Mucosa of stomach (tissue), 1 donor: ENCODE data around the gene SORCS2.

ENCODE experiments used
- H3K27me3 ChIP-seq: one replicate; pipeline ENCODE4 v1.7.0; 2013; ENCODE audit warnings: mild to moderate bottlenecking, low read length; ENCODE audit not compliant: control insufficient read depth, insufficient read depth
- H3K36me3 ChIP-seq: one replicate; pipeline ENCODE4 v1.7.0; 2013; ENCODE audit warnings: low read length; ENCODE audit not compliant: control insufficient read depth, insufficient read depth
- H3K4me1 ChIP-seq: one replicate; pipeline ENCODE4 v1.7.0; 2013; ENCODE audit warnings: mild to moderate bottlenecking, low read length; ENCODE audit not compliant: control insufficient read depth, insufficient read depth
- H3K4me3 ChIP-seq: one replicate; pipeline ENCODE4 v1.7.0; 2013; ENCODE audit warnings: low read length
- H3K9ac ChIP-seq: one replicate; pipeline ENCODE4 v1.7.0; 2013; ENCODE audit warnings: mild to moderate bottlenecking, low read length, moderate library complexity
- H3K9me3 ChIP-seq: one replicate; pipeline ENCODE4 v1.7.0; 2013; ENCODE audit warnings: mild to moderate bottlenecking, low read length, moderate library complexity; ENCODE audit not compliant: control insufficient read depth
- donor health status: Pancreatic carcinoma.

SORCS2 gene

GRCh38 chr4:7470111-7470510, 277.8 kb downstream of the SORCS2 start:
- Histone ChIP-seq H3K4me3 (no peak overlapping the region), H3K4me1 (no peaks in the 10 kb centered on the region), H3K9ac (no peak overlapping the region), H3K27me3 (peaks cover 4% of the 10 kb centered on the region), H3K9me3 (no peaks in the 10 kb centered on the region), H3K36me3 (no peaks in the 10 kb centered on the region)

- H3K27me3 ChIP-seq = peaks cover 4% of the 10 kb centered on the region
- no peak overlapping the region for H3K4me3 ChIP-seq
- H3K4me1 ChIP-seq = no peaks in the 10 kb centered on the region
Measured at GRCh38 chr4:7470522-7471128, 278.3 kb downstream of the SORCS2 start.

GRCh38 chr4:7472442-7473013, 280.2 kb downstream of the SORCS2 start:
- peaks cover 4% of the 10 kb centered on the region for H3K27me3 ChIP-seq
- H3K4me1 ChIP-seq = no peaks in the 10 kb centered on the region
- H3K36me3 ChIP-seq = no peaks in the 10 kb centered on the region
- no peak overlapping the region for H3K9ac ChIP-seq
- H3K9me3 ChIP-seq = no peaks in the 10 kb centered on the region
- H3K4me3 ChIP-seq = no peak overlapping the region

More at GRCh38 chr4:7470522-7471128, 278.3 kb downstream of the SORCS2 start:
- H3K36me3 ChIP-seq = no peaks in the 10 kb centered on the region
- H3K9ac ChIP-seq = no peak overlapping the region
- no peaks in the 10 kb centered on the region for H3K9me3 ChIP-seq

GRCh38 chr4:7473081-7473480, 280.7 kb downstream of the SORCS2 start:
- Histone ChIP-seq H3K4me3 (no peak overlapping the region), H3K9ac (no peak overlapping the region), H3K9me3 (no peaks in the 10 kb centered on the region), H3K4me1 (no peaks in the 10 kb centered on the region), H3K36me3 (no peaks in the 10 kb centered on the region), H3K27me3 (peaks cover 4% of the 10 kb centered on the region)

GRCh38 chr4:7474320-7474719, 282.0 kb downstream of the SORCS2 start:
- Histone ChIP-seq H3K9ac (no peak overlapping the region), H3K9me3 (no peaks in the 10 kb centered on the region), H3K27me3 (peaks cover 4% of the 10 kb centered on the region), H3K4me3 (no peak overlapping the region), H3K4me1 (no peaks in the 10 kb centered on the region), H3K36me3 (no peaks in the 10 kb centered on the region)

GRCh38 chr4:7475207-7475606, 282.9 kb downstream of the SORCS2 start:
- H3K4me3 ChIP-seq = no peak overlapping the region
- H3K9me3 ChIP-seq = no peaks in the 10 kb centered on the region
- no peak overlapping the region for H3K9ac ChIP-seq
- H3K4me1 ChIP-seq = no peaks in the 10 kb centered on the region
- peaks cover 4% of the 10 kb centered on the region for H3K27me3 ChIP-seq
- no peaks in the 10 kb centered on the region for H3K36me3 ChIP-seq

GRCh38 chr4:7476820-7477219, 284.5 kb downstream of the SORCS2 start:
- Histone ChIP-seq H3K4me1 (no peaks in the 10 kb centered on the region), H3K4me3 (no peak overlapping the region), H3K9me3 (no peaks in the 10 kb centered on the region), H3K9ac (no peak overlapping the region), H3K27me3 (peaks cover 1% of the 10 kb centered on the region), H3K36me3 (no peaks in the 10 kb centered on the region)

GRCh38 chr4:7477695-7478094, 285.4 kb downstream of the SORCS2 start:
- Histone ChIP-seq H3K27me3 (no peaks in the 10 kb centered on the region), H3K36me3 (no peaks in the 10 kb centered on the region), H3K4me1 (no peaks in the 10 kb centered on the region), H3K9me3 (no peaks in the 10 kb centered on the region), H3K4me3 (no peak overlapping the region), H3K9ac (no peak overlapping the region)

GRCh38 chr4:7478665-7479064, 286.3 kb downstream of the SORCS2 start:
- H3K36me3 ChIP-seq = no peaks in the 10 kb centered on the region
- no peaks in the 10 kb centered on the region for H3K27me3 ChIP-seq
- no peak overlapping the region for H3K9ac ChIP-seq
- H3K4me1 ChIP-seq = no peaks in the 10 kb centered on the region
- H3K9me3 ChIP-seq = no peaks in the 10 kb centered on the region
- H3K4me3 ChIP-seq = no peak overlapping the region

- Histone ChIP-seq H3K27me3 (no peaks in the 10 kb centered on the region), H3K9me3 (no peaks in the 10 kb centered on the region), H3K36me3 (no peaks in the 10 kb centered on the region), H3K9ac (no peak overlapping the region), H3K4me1 (no peaks in the 10 kb centered on the region), H3K4me3 (no peak overlapping the region)
Measured at GRCh38 chr4:7480423-7480822, 288.1 kb downstream of the SORCS2 start.

- H3K9ac ChIP-seq = no peak overlapping the region
- H3K4me1 ChIP-seq = no peaks in the 10 kb centered on the region
- H3K4me3 ChIP-seq = no peak overlapping the region
- H3K36me3 ChIP-seq = no peaks in the 10 kb centered on the region
- no peaks in the 10 kb centered on the region for H3K27me3 ChIP-seq
- H3K9me3 ChIP-seq = no peaks in the 10 kb centered on the region
Measured at GRCh38 chr4:7481227-7481626, 288.9 kb downstream of the SORCS2 start.

GRCh38 chr4:7485096-7485495, 292.8 kb downstream of the SORCS2 start:
- no peaks in the 10 kb centered on the region for H3K36me3 ChIP-seq
- H3K27me3 ChIP-seq = peaks cover 3% of the 10 kb centered on the region
- no peaks in the 10 kb centered on the region for H3K9me3 ChIP-seq
- H3K9ac ChIP-seq = no peak overlapping the region
- no peak overlapping the region for H3K4me3 ChIP-seq
- H3K4me1 ChIP-seq = no peaks in the 10 kb centered on the region

- Histone ChIP-seq H3K27me3 (peaks cover 3% of the 10 kb centered on the region), H3K36me3 (no peaks in the 10 kb centered on the region), H3K9me3 (no peaks in the 10 kb centered on the region), H3K4me3 (no peak overlapping the region), H3K9ac (no peak overlapping the region), H3K4me1 (no peaks in the 10 kb centered on the region)
Measured at GRCh38 chr4:7486101-7486500, 293.8 kb downstream of the SORCS2 start.
